NK-92 (cell line): ENCODE results near the gene GREB1L.
"Not testable (repeated sequence)": the region's sequence is repeated elsewhere in the genome, so short reads cannot be mapped to it uniquely, and the experiment has no call there.

Experiments
- DNase-seq: peaks from one replicate; lab custom pipeline; 2025; ENCODE audit not compliant: unreplicated experiment; lab: John Stamatoyannopoulos, UW

The GREB1L gene

GRCh38 chr18:21362831-21363230, 120.8 kb downstream of the GREB1L start:
- no peak for DNase-seq

GRCh38 chr18:21363348-21363747, 121.3 kb downstream of the GREB1L start:
- no peak for DNase-seq

- no peak for DNase-seq
Observed at GRCh38 chr18:21364471-21364870, 122.4 kb downstream of the GREB1L start.

- no peak for DNase-seq
Observed at GRCh38 chr18:21366896-21367295, 124.9 kb downstream of the GREB1L start.

GRCh38 chr18:21369146-21369545, 127.1 kb downstream of the GREB1L start:
- DNase-seq: no peak

GRCh38 chr18:21369597-21369996, 127.6 kb downstream of the GREB1L start:
- not testable (repeated sequence) for DNase-seq

- no peak for DNase-seq
Observed at GRCh38 chr18:21383031-21383430, 141.0 kb downstream of the GREB1L start.

GRCh38 chr18:21386523-21387240, 144.7 kb downstream of the GREB1L start:
- DNase-seq: no peak

- DNase-seq: no peak
Observed at GRCh38 chr18:21387886-21388285, 145.9 kb downstream of the GREB1L start.

- no peak for DNase-seq
Observed at GRCh38 chr18:21389283-21389682, 147.3 kb downstream of the GREB1L start.

GRCh38 chr18:21389903-21390302, 147.9 kb downstream of the GREB1L start:
- DNase-seq: no peak

- no peak for DNase-seq
Observed at GRCh38 chr18:21391074-21391673, 149.1 kb downstream of the GREB1L start.

- no peak for DNase-seq
Observed at GRCh38 chr18:21393986-21394385, 152.0 kb downstream of the GREB1L start.

- DNase-seq: no peak
Observed at GRCh38 chr18:21398121-21398520, 156.1 kb downstream of the GREB1L start.

- DNase-seq: no peak
Observed at GRCh38 chr18:21402272-21402671, 160.2 kb downstream of the GREB1L start.

GRCh38 chr18:21404426-21404825, 162.4 kb downstream of the GREB1L start:
- no peak for DNase-seq

- DNase-seq: no peak
Observed at GRCh38 chr18:21406116-21406515, 164.1 kb downstream of the GREB1L start.

GRCh38 chr18:21408681-21409080, 166.6 kb downstream of the GREB1L start:
- DNase-seq: no peak

GRCh38 chr18:21433436-21433835, 191.4 kb downstream of the GREB1L start:
- DNase-seq: no peak

- no peak for DNase-seq
Observed at GRCh38 chr18:21439431-21439846, 197.4 kb downstream of the GREB1L start.

- DNase-seq: no peak
Observed at GRCh38 chr18:21441670-21442069, 199.6 kb downstream of the GREB1L start.

- DNase-seq: no peak
Observed at GRCh38 chr18:21443776-21444464, 201.9 kb downstream of the GREB1L start.
